ENCODE results near the gene GLI3. TPM values are rescaled to one million over a fixed set of nuclear protein-coding genes. Genes with fewer than 3 reads are reported as not detected.

Gene GLI3
- total RNA-seq, 1 donor from 2014 or later = 1.6 TPM

GRCh38 chr7:42236266-42236975 is 588 bp downstream of the GLI3 start:
- DNase-seq (ENCODE audit: low read depth) = no peak

- DNase-seq (ENCODE audit: low read depth) = no peak
These were observed 1.3 kb downstream of the GLI3 start for GRCh38 chr7:42235741-42236161.

GRCh38 chr7:42234736-42235135 is 2.3 kb downstream of the GLI3 start:
- DNase-seq (ENCODE audit: low read depth) = no peak

- DNase-seq (ENCODE audit: low read depth) = peak; percentile 72
These were observed 3.2 kb downstream of the GLI3 start for GRCh38 chr7:42233695-42234331.

- no peak for DNase-seq (ENCODE audit: low read depth)
These were observed 3.8 kb downstream of the GLI3 start for GRCh38 chr7:42233171-42233570.

- peak; percentile 94 for DNase-seq (ENCODE audit: low read depth)
These were observed 4.7 kb downstream of the GLI3 start for GRCh38 chr7:42232275-42232674.

GRCh38 chr7:42231043-42231787 is 5.8 kb downstream of the GLI3 start:
- DNase-seq (ENCODE audit: low read depth) = no peak

- DNase-seq (ENCODE audit: low read depth) = no peak
These were observed 8.9 kb downstream of the GLI3 start for GRCh38 chr7:42227936-42228591.

- DNase-seq (ENCODE audit: low read depth) = peak; percentile 46
These were observed 9.5 kb downstream of the GLI3 start for GRCh38 chr7:42227541-42227935.

- DNase-seq (ENCODE audit: low read depth) = no peak
These were observed 10.0 kb downstream of the GLI3 start for GRCh38 chr7:42227021-42227420.

- no peak for DNase-seq (ENCODE audit: low read depth)
These were observed 10.6 kb downstream of the GLI3 start for GRCh38 chr7:42226354-42226941.

- no peak for DNase-seq (ENCODE audit: low read depth)
These were observed 12.5 kb downstream of the GLI3 start for GRCh38 chr7:42224391-42225003.

GRCh38 chr7:42222891-42223290 is 14.1 kb downstream of the GLI3 start:
- no peak for DNase-seq (ENCODE audit: low read depth)

GRCh38 chr7:42222125-42222524 is 14.9 kb downstream of the GLI3 start:
- no peak for DNase-seq (ENCODE audit: low read depth)

- DNase-seq (ENCODE audit: low read depth) = no peak
These were observed 15.7 kb downstream of the GLI3 start for GRCh38 chr7:42221304-42221703.

- peak; percentile 30 for DNase-seq (ENCODE audit: low read depth)
These were observed 17.6 kb downstream of the GLI3 start for GRCh38 chr7:42219447-42219846.

- DNase-seq (ENCODE audit: low read depth) = no peak
These were observed 18.8 kb downstream of the GLI3 start for GRCh38 chr7:42218248-42218647.

- DNase-seq (ENCODE audit: low read depth) = no peak
These were observed 19.5 kb downstream of the GLI3 start for GRCh38 chr7:42217548-42217947.

- peak; percentile 78 for DNase-seq (ENCODE audit: low read depth)
These were observed 20.0 kb downstream of the GLI3 start for GRCh38 chr7:42217053-42217452.

- no peak for DNase-seq (ENCODE audit: low read depth)
These were observed 22.8 kb downstream of the GLI3 start for GRCh38 chr7:42214060-42214679.

GRCh38 chr7:42213093-42213492 is 23.9 kb downstream of the GLI3 start:
- DNase-seq (ENCODE audit: low read depth) = no peak

All from renal cortical epithelial cell (primary cell).